Astrocyte (in vitro differentiated cells and primary cell): ENCODE measurements around the gene ZNF730. TPM values are rescaled to one million over a fixed set of nuclear protein-coding genes. Genes with fewer than 3 reads are reported as not detected.
"Not testable (repeated sequence)": the region's sequence is repeated elsewhere in the genome, so short reads cannot be mapped to it uniquely, and the experiment has no call there.

ENCODE experiments used
- DNase-seq: peaks from one replicate; pipeline ENCODE4 v3.0.0-alpha.2; 2010; ENCODE audit warnings: low read depth
- FAIRE-seq: peaks from 2 replicates; lab custom pipeline; 2011; peaks lifted over from hg19 to GRCh38; lab: Jason Lieb, UNC
- H2AFZ ChIP-seq: 2 replicates; pipeline ENCODE4 v1.6.0; 2012; ENCODE audit warnings: low read depth, low read length, inconsistent platforms
- H3K27ac ChIP-seq: 2 replicates; pipeline ENCODE4 v1.5.1; 2011; ENCODE audit warnings: low read depth, low read length, inconsistent platforms
- H3K27me3 ChIP-seq: 2 replicates; pipeline ENCODE4 v1.6.0; 2011; ENCODE audit warnings: low read length, inconsistent platforms; ENCODE audit not compliant: insufficient read depth
- H3K36me3 ChIP-seq: 2 replicates; pipeline ENCODE4 v1.5.1; 2011; ENCODE audit warnings: low read length, inconsistent platforms; ENCODE audit not compliant: insufficient read depth
- H3K4me1 ChIP-seq: 2 replicates; pipeline ENCODE4 v1.5.1; 2011; ENCODE audit warnings: low read length, inconsistent platforms; ENCODE audit not compliant: insufficient read depth
- H3K4me2 ChIP-seq: 2 replicates; pipeline ENCODE4 v1.6.0; 2012; ENCODE audit warnings: low read length, inconsistent platforms
- H3K4me3 ChIP-seq: 2 replicates; pipeline ENCODE4 v1.5.1; 2011; ENCODE audit warnings: low read depth, mild to moderate bottlenecking, low read length, inconsistent platforms; ENCODE audit not compliant: insufficient read depth
- H3K79me2 ChIP-seq: 2 replicates; pipeline ENCODE4 v1.6.0; 2012; ENCODE audit warnings: mild to moderate bottlenecking, low read length, inconsistent platforms; ENCODE audit not compliant: insufficient read depth
- H3K9ac ChIP-seq: 2 replicates; pipeline ENCODE4 v1.6.0; 2012; ENCODE audit warnings: mild to moderate bottlenecking, low read length, inconsistent platforms
- H3K9me3 ChIP-seq: 2 replicates; pipeline ENCODE4 v1.5.1; 2012; ENCODE audit warnings: low read depth, mild to moderate bottlenecking, low read length, inconsistent platforms; ENCODE audit not compliant: insufficient read depth
- H4K20me1 ChIP-seq: 2 replicates; pipeline ENCODE4 v1.6.0; 2012; ENCODE audit warnings: low read length, inconsistent platforms; ENCODE audit not compliant: insufficient read depth
- H3K27ac Mint-ChIP-seq: one replicate; pipeline ENCODE4 v1.8.0; 2021; ENCODE audit warnings: mild to moderate bottlenecking, mixed read lengths; ENCODE audit not compliant: unreplicated experiment
- H3K27me3 Mint-ChIP-seq: one replicate; pipeline ENCODE4 v1.8.0; 2021; ENCODE audit warnings: low read depth, mixed read lengths; ENCODE audit not compliant: unreplicated experiment
- H3K36me3 Mint-ChIP-seq: one replicate; pipeline ENCODE4 v1.8.0; 2021; ENCODE audit warnings: low read depth, mixed read lengths; ENCODE audit not compliant: unreplicated experiment
- H3K4me1 Mint-ChIP-seq: one replicate; pipeline ENCODE4 v1.8.0; 2021; ENCODE audit warnings: low read depth, mixed read lengths; ENCODE audit not compliant: unreplicated experiment
- H3K4me3 Mint-ChIP-seq: one replicate; pipeline ENCODE4 v1.8.0; 2021; ENCODE audit warnings: mild to moderate bottlenecking, moderate library complexity, mixed read lengths; ENCODE audit not compliant: unreplicated experiment
- H3K9me3 Mint-ChIP-seq: one replicate; pipeline ENCODE4 v1.8.0; 2021; ENCODE audit warnings: mild to moderate bottlenecking, mixed read lengths; ENCODE audit not compliant: unreplicated experiment
- CTCF ChIP-seq: IDR thresholded peaks from 2 replicates; pipeline ENCODE4 v1.5.1; 2011; ENCODE audit warnings: low read depth, mild to moderate bottlenecking, inconsistent platforms, low read length, moderate library complexity; ENCODE audit not compliant: insufficient read depth
- EZH2 ChIP-seq: IDR thresholded peaks from 2 replicates; pipeline ENCODE4 v1.6.1; 2012; ENCODE audit warnings: mild to moderate bottlenecking, low read length, inconsistent platforms; ENCODE audit not compliant: insufficient read depth
- total RNA-seq: library from RNA; stranded (reverse); gene quantifications from 2 replicates; pipeline ENCODE4 v1.2.1, GENCODE V29; 2021

ZNF730 gene
- total RNA-seq, 1 donor from 2014 or later: 2.8 TPM

DNA sequence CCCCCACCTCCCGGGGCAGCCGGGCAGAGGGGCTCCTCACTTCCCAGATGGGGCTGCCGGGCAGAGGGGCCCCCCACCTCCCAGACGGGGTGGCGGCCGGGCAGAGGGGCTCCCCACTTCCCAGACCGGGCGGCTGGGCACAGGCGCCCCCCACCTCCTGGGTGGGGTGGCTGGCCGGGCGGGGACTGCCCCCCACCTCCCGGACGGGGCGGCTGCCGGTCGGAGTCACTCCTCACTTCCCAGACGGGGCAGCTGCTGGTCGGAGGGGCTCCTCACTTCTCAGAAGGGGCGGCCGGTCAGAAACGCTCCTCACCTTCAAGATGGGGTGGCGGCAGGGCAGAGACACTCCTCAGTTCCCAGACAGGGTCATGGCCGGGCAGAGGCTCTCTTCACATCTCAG, 43.9 kb downstream of the ZNF730 start:
- H3K9ac ChIP-seq: no peak overlapping the region
- H3K4me1 ChIP-seq: no peaks in the 10 kb centered on the region
- H3K27me3 Mint-ChIP-seq: no peaks in the 10 kb centered on the region
- H3K27ac ChIP-seq: no peak overlapping the region
- no peaks in the 10 kb centered on the region for H3K79me2 ChIP-seq
- no peak overlapping the region for H3K4me3 Mint-ChIP-seq
- H3K4me1 Mint-ChIP-seq: no peaks in the 10 kb centered on the region
- H3K4me2 ChIP-seq: no peak overlapping the region
- FAIRE-seq (no peak), DNase-seq (no peak)
- TF ChIP-seq EZH2 (no peak), CTCF (no peak)
- H3K9me3 Mint-ChIP-seq: peaks cover 38% of the 10 kb centered on the region
- no peak overlapping the region for H2AFZ ChIP-seq
- H3K4me3 ChIP-seq: no peak overlapping the region
- H3K27me3 ChIP-seq: no peaks in the 10 kb centered on the region
- no peaks in the 10 kb centered on the region for H3K9me3 ChIP-seq
- no peaks in the 10 kb centered on the region for H3K36me3 Mint-ChIP-seq
- no peak overlapping the region for H3K27ac Mint-ChIP-seq
- no peaks in the 10 kb centered on the region for H3K36me3 ChIP-seq
- H4K20me1 ChIP-seq: no peaks in the 10 kb centered on the region

DNA sequence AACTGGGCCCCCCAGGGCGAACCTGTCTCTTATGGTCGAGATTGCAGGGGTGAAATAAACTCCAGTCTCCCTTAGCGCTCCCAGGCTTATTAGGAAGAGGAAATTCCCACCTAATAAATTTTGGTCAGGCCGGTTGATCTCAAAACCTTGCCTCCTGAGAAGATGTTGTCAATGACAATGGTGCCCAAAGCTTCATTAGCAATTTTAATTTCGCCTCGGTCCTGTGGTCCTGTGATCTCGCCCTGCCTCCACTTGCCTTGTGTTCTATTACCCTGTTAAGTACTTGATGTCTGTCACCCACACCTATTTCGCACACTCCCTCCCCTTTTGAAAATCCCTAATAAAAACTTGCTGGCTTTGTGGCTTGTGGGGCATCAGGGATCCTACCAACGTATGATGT, 51.5 kb downstream of the ZNF730 start:
- H3K4me3 Mint-ChIP-seq, H3K27me3 ChIP-seq, H3K27me3 Mint-ChIP-seq, H3K4me2 ChIP-seq, H3K36me3 ChIP-seq, H3K4me1 Mint-ChIP-seq, H3K4me1 ChIP-seq, H3K9me3 ChIP-seq, DNase-seq, FAIRE-seq, H3K27ac ChIP-seq, H4K20me1 ChIP-seq, H3K4me3 ChIP-seq, H3K27ac Mint-ChIP-seq, H3K9ac ChIP-seq, H2AFZ ChIP-seq, H3K36me3 Mint-ChIP-seq, H3K79me2 ChIP-seq: not testable (repeated sequence)
- H3K9me3 Mint-ChIP-seq: peaks cover 18% of the 10 kb centered on the region

DNA sequence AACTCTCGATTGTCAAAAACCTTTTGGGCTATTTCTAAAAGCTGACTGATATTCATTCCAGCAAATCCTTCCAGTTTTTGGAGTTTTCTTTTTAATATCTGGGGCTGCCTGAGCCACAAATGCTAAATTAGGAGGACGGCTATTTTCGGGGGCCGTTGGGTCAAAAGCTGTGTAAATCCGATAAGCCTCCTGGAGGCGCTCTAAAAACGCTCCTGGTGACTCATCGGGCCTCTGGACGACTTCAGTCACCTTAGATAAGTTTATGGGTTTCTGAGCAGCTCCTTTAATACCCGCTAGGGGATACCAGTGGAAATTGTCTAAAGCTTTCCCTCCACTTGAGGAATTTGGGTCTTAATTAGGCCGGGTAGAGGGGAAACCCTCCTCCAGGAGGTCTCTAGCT, 66.4 kb downstream of the ZNF730 start:
- Mint-ChIP-seq H3K9me3 (peaks cover 26% of the 10 kb centered on the region), H3K36me3 (no peaks in the 10 kb centered on the region), H3K4me3 (no peak overlapping the region), H3K27me3 (no peaks in the 10 kb centered on the region), H3K4me1 (no peaks in the 10 kb centered on the region), H3K27ac (no peak overlapping the region)
- TF ChIP-seq CTCF (no peak), EZH2 (no peak)
- no peak for DNase-seq
- no peaks in the 10 kb centered on the region for H3K4me1 ChIP-seq
- H3K27ac ChIP-seq: no peak overlapping the region
- no peak overlapping the region for H2AFZ ChIP-seq
- no peak overlapping the region for H3K9ac ChIP-seq
- no peaks in the 10 kb centered on the region for H3K36me3 ChIP-seq
- no peak for FAIRE-seq
- no peaks in the 10 kb centered on the region for H3K27me3 ChIP-seq
- H3K4me3 ChIP-seq: no peak overlapping the region
- H3K9me3 ChIP-seq: peaks cover 6% of the 10 kb centered on the region
- H3K4me2 ChIP-seq: no peak overlapping the region
- H4K20me1 ChIP-seq: no peaks in the 10 kb centered on the region
- H3K79me2 ChIP-seq: no peaks in the 10 kb centered on the region
